Osteoblast (primary cell): Measurements from ENCODE around the gene R3HDM4. TPM values are rescaled to one million over a fixed set of nuclear protein-coding genes. Genes with fewer than 3 reads are reported as not detected.
A peak's percentile ranks its signal among the peaks of the same experiment; 100 is the strongest.

Experiments
- DNase-seq: peaks from one replicate; pipeline ENCODE4 v3.0.0; 2011; ENCODE audit warnings: low spot score, mixed read lengths; ENCODE audit not compliant: insufficient read length; ENCODE audit errors: missing footprints
- H2AFZ ChIP-seq: 2 replicates; pipeline ENCODE4 v1.6.0; 2011; ENCODE audit warnings: mild to moderate bottlenecking, low read length
- H3K27ac ChIP-seq: 2 replicates; pipeline ENCODE4 v1.5.1; 2011; ENCODE audit warnings: mild to moderate bottlenecking, low read depth, low read length, moderate library complexity
- H3K27me3 ChIP-seq: 2 replicates; pipeline ENCODE4 v1.6.0; 2012; ENCODE audit warnings: mild to moderate bottlenecking, control low read depth, inconsistent platforms, low read length, moderate library complexity; ENCODE audit not compliant: insufficient read depth
- H3K36me3 ChIP-seq: 2 replicates; pipeline ENCODE4 v1.5.1; 2011; ENCODE audit warnings: mild to moderate bottlenecking, low read length, control low read depth, moderate library complexity; ENCODE audit not compliant: insufficient read depth
- H3K4me1 ChIP-seq: 2 replicates; pipeline ENCODE4 v1.5.1; 2011; ENCODE audit warnings: mild to moderate bottlenecking, low read length, control low read depth, moderate library complexity; ENCODE audit not compliant: insufficient read depth
- H3K4me2 ChIP-seq: 2 replicates; pipeline ENCODE4 v1.6.0; 2011; ENCODE audit warnings: mild to moderate bottlenecking, low read length; ENCODE audit not compliant: insufficient read depth
- H3K4me3 ChIP-seq: fragments of 200-600 bp; sonication (generic); 3 replicates; pipeline ENCODE4 v1.5.1; 2012; ENCODE audit warnings: mild to moderate bottlenecking, low read length, inconsistent platforms; ENCODE audit not compliant: insufficient read depth
- H3K79me2 ChIP-seq: 2 replicates; pipeline ENCODE4 v1.6.0; 2012; ENCODE audit warnings: mild to moderate bottlenecking, low read length, control low read depth, inconsistent platforms; ENCODE audit not compliant: insufficient read depth
- H3K9me3 ChIP-seq: 2 replicates; pipeline ENCODE4 v1.5.1; 2011; ENCODE audit warnings: low read depth, low read length, control low read depth
- H4K20me1 ChIP-seq: 2 replicates; pipeline ENCODE4 v1.6.0; 2012; ENCODE audit warnings: mild to moderate bottlenecking, low read length, control low read depth; ENCODE audit not compliant: insufficient read depth
- CTCF ChIP-seq: IDR thresholded peaks from 2 replicates; pipeline ENCODE4 v1.5.1; 2011; ENCODE audit warnings: mild to moderate bottlenecking, low read depth, low read length, moderate library complexity; ENCODE audit errors: extremely low read depth
- total RNA-seq: library from RNA; depleted of rRNA; stranded (reverse); fragments of >200 nt; gene quantifications from 2 replicates; pipeline ENCODE4 v1.2.3, GENCODE V29; 2012

R3HDM4 gene
- total RNA-seq, 1 donor, result 31.1 TPM

GRCh38 chr19:920051-920864 lies 7.2 kb upstream of the R3HDM4 start:
- Histone ChIP-seq H2AFZ (no peak overlapping the region), H3K4me2 (no peak overlapping the region)
- peak; percentile 87 for DNase-seq

GRCh38 chr19:919199-920050 lies 6.4 kb upstream of the R3HDM4 start:
- TF ChIP-seq CTCF, result no peak
- H3K4me1 ChIP-seq, result peaks cover 3% of the 10 kb centered on the region
- H3K4me3 ChIP-seq, result no peak overlapping the region
- H3K79me2 ChIP-seq, result no peaks in the 10 kb centered on the region
- H4K20me1 ChIP-seq, result no peaks in the 10 kb centered on the region
- no peak overlapping the region for H3K4me2 ChIP-seq
- H2AFZ ChIP-seq, result no peak overlapping the region
- no peak overlapping the region for H3K27ac ChIP-seq
- H3K36me3 ChIP-seq, result no peaks in the 10 kb centered on the region
- DNase-seq, result peak; percentile 92
- H3K27me3 ChIP-seq, result peaks cover 41% of the 10 kb centered on the region
- no peaks in the 10 kb centered on the region for H3K9me3 ChIP-seq

More at GRCh38 chr19:920051-920864, 7.2 kb upstream of the R3HDM4 start:
- no peak overlapping the region for H3K4me3 ChIP-seq
- no peaks in the 10 kb centered on the region for H3K79me2 ChIP-seq
- H3K9me3 ChIP-seq, result no peaks in the 10 kb centered on the region
- TF ChIP-seq CTCF, result no peak
- no peaks in the 10 kb centered on the region for H3K36me3 ChIP-seq
- no peak overlapping the region for H3K27ac ChIP-seq
- H3K27me3 ChIP-seq, result peaks cover 41% of the 10 kb centered on the region
- peaks cover 10% of the 10 kb centered on the region for H3K4me1 ChIP-seq
- no peaks in the 10 kb centered on the region for H4K20me1 ChIP-seq

- no peak overlapping the region for H3K4me2 ChIP-seq
- no peak for DNase-seq
- H3K27me3 ChIP-seq, result peaks cover 41% of the 10 kb centered on the region
- no peak overlapping the region for H2AFZ ChIP-seq
- H3K9me3 ChIP-seq, result no peaks in the 10 kb centered on the region
- H3K4me1 ChIP-seq, result peaks cover 5% of the 10 kb centered on the region
- H3K27ac ChIP-seq, result no peak overlapping the region
- H3K36me3 ChIP-seq, result no peaks in the 10 kb centered on the region
- H3K4me3 ChIP-seq, result no peak overlapping the region
- no peak for TF ChIP-seq CTCF
- H3K79me2 ChIP-seq, result peaks cover under 1% of the 10 kb centered on the region
- no peaks in the 10 kb centered on the region for H4K20me1 ChIP-seq
These were observed 5.6 kb upstream of the R3HDM4 start for GRCh38 chr19:918481-919198.

- H3K36me3 ChIP-seq, result no peaks in the 10 kb centered on the region
- peaks cover 6% of the 10 kb centered on the region for H3K79me2 ChIP-seq
- no peak overlapping the region for H3K4me2 ChIP-seq
- H3K4me1 ChIP-seq, result peaks cover 9% of the 10 kb centered on the region
- peaks cover 41% of the 10 kb centered on the region for H3K27me3 ChIP-seq
- DNase-seq, result no peak
- no peak overlapping the region for H2AFZ ChIP-seq
- TF ChIP-seq CTCF, result no peak
- H3K9me3 ChIP-seq, result no peaks in the 10 kb centered on the region
- H3K27ac ChIP-seq, result no peak overlapping the region
- no peak overlapping the region for H3K4me3 ChIP-seq
- no peaks in the 10 kb centered on the region for H4K20me1 ChIP-seq
These were observed 5.1 kb upstream of the R3HDM4 start for GRCh38 chr19:918152-918437.
